ENCODE results near the gene INPP5K. TPM values are rescaled to one million over a fixed set of nuclear protein-coding genes. Genes with fewer than 3 reads are reported as not detected.
"Not testable (repeated sequence)": the region's sequence is repeated elsewhere in the genome, so short reads cannot be mapped to it uniquely, and the experiment has no call there.

Gene INPP5K
- total and polyA plus RNA-seq, 8 donors: 23.6 to 51.1 (median 27.2) TPM

DNA sequence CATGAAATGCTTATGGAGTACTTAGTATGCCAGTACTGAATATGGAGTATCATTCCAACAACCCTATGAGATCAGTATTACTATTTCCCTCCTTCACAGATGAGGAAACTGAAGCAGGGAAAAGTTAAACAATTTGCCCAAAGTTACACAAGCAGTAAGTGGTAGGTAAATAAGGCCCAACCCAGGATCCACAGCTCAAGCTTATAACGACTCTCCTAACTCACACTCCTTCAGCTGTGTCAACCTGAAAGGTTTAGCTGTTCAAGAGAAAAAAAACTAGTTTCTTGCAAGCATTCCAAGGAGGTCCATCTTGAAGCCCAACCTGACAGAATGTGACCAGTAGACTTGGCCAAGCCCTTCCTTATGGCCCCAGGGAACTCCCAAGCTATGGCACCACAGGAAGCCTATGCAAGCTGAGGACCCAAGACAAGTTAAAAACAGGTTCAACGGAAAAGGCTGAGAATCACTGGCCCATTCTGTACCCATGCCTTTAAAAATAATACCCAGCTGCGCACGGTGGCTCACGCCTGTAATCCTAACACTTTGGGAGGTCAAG is 66.9 kb downstream of the INPP5K start:
- intact Hi-C loops (cut with DNase I): no loop called here
- Histone ChIP-seq H3K27ac (peak overlapping the region; percentile 53 to 80), H3K4me3 (no peak overlapping the region), H3K27me3 (no peaks in the 10 kb centered on the region), H3K36me3 (peaks cover 0 to 51% of the 10 kb centered on the region in 2 donors), H3K4me1 (peaks cover 40 to 85% of the 10 kb centered on the region in 2 donors), H3K9me3 (no peaks in the 10 kb centered on the region)
- no peak for TF ChIP-seq CTCF (IDR thresholded peaks at IDR 0.05)
- ATAC-seq (peak; percentile 86), DNase-seq (peak in 1 of 4 donors; percentile 1)

- ATAC-seq: no peak
- Histone ChIP-seq H3K36me3 (peaks cover 0 to 57% of the 10 kb centered on the region in 2 donors), H3K27me3 (no peaks in the 10 kb centered on the region), H3K4me1 (peaks cover 25 to 61% of the 10 kb centered on the region in 2 donors), H3K9me3 (no peaks in the 10 kb centered on the region), H3K4me3 (no peak overlapping the region), H3K27ac (peak overlapping the region; percentile 14 to 80)
- no peak for TF ChIP-seq CTCF (IDR thresholded peaks at IDR 0.05)
- no peak for DNase-seq
- intact Hi-C loops (cut with DNase I): no loop called here
Observed at GRCh38 chr17:1447052-1447451, 69.4 kb downstream of the INPP5K start.

GRCh38 chr17:1446201-1446600 is 70.2 kb downstream of the INPP5K start:
- H3K9me3 ChIP-seq: no peaks in the 10 kb centered on the region
- peaks cover 19 to 54% of the 10 kb centered on the region in 2 donors for H3K4me1 ChIP-seq
- peak overlapping the region in 1 of 2 donors; percentile 80 for H3K27ac ChIP-seq
- H3K27me3 ChIP-seq: no peaks in the 10 kb centered on the region
- intact Hi-C loops (cut with DNase I): no loop called here
- no peak for ATAC-seq
- DNase-seq: no peak
- peaks cover 0 to 56% of the 10 kb centered on the region in 2 donors for H3K36me3 ChIP-seq
- TF ChIP-seq CTCF (IDR thresholded peaks at IDR 0.05): no peak
- no peak overlapping the region for H3K4me3 ChIP-seq

- peak in 1 of 4 donors; percentile 15 for DNase-seq
- peak overlapping the region in 1 of 2 donors; percentile 80 for H3K27ac ChIP-seq
- intact Hi-C loops (cut with DNase I); H3K4me3 ChIP-seq; H3K9me3 ChIP-seq; H3K27me3 ChIP-seq; ATAC-seq: not testable (repeated sequence)
- H3K36me3 ChIP-seq: peaks cover 0 to 60% of the 10 kb centered on the region in 2 donors
- H3K4me1 ChIP-seq: peaks cover 19 to 51% of the 10 kb centered on the region in 2 donors
Observed at GRCh38 chr17:1445695-1446094, 70.7 kb downstream of the INPP5K start.

Other genes starting within 250 kb of the INPP5K start
- gene BHLHA9, start 246.2 kb downstream of the INPP5K start, total RNA-seq: not detected
- gene BHLHA9, start 246.2 kb downstream of the INPP5K start, polyA plus RNA-seq (ENCODE audit: insufficient read length in 6 of 6): not detected
- not detected for gene TRARG1, start 236.9 kb downstream of the INPP5K start, total RNA-seq
- gene TRARG1, start 236.9 kb downstream of the INPP5K start, polyA plus RNA-seq (ENCODE audit: insufficient read length in 6 of 6): not detected
- 100 to 1,000 TPM; 437 to 455 TPM for gene YWHAE, start 116.4 kb downstream of the INPP5K start, total RNA-seq
- gene YWHAE, start 116.4 kb downstream of the INPP5K start, polyA plus RNA-seq (ENCODE audit: insufficient read length in 6 of 6): 100 to 1,000 TPM; 685 to 933 (median 837) TPM
- gene CRK, start 60.4 kb downstream of the INPP5K start, total RNA-seq: 10 to 100 TPM; 65.4 to 84.0 TPM
- 10 to 100 TPM; 51.0 to 61.3 (median 54.4) TPM for gene CRK, start 60.4 kb downstream of the INPP5K start, polyA plus RNA-seq (ENCODE audit: insufficient read length in 6 of 6)
- 100 to 1,000 TPM; 242 to 282 TPM for gene MYO1C, start 23.9 kb downstream of the INPP5K start, total RNA-seq
- 10 to 100 TPM; 65.5 to 96.7 (median 76.3) TPM for gene MYO1C, start 23.9 kb downstream of the INPP5K start, polyA plus RNA-seq (ENCODE audit: insufficient read length in 6 of 6)
- 10 to 100 TPM; 64.1 to 96.8 TPM for gene PITPNA, start 46.2 kb upstream of the INPP5K start, total RNA-seq
- gene PITPNA, start 46.2 kb upstream of the INPP5K start, polyA plus RNA-seq (ENCODE audit: insufficient read length in 6 of 6): 10 to 100 TPM; 58.4 to 77.7 (median 61.9) TPM
- gene SLC43A2, start 112.2 kb upstream of the INPP5K start, total RNA-seq: 10 to 100 TPM; 53.1 to 87.9 TPM
- 10 to 100 TPM; 25.6 to 30.0 (median 26.5) TPM for gene SLC43A2, start 112.2 kb upstream of the INPP5K start, polyA plus RNA-seq (ENCODE audit: insufficient read length in 6 of 6)
- 10 to 100 TPM; 24.8 to 33.0 TPM for gene SCARF1, start 129.1 kb upstream of the INPP5K start, total RNA-seq
- 10 to 100 TPM; 17.6 to 23.9 (median 19.8) TPM for gene SCARF1, start 129.1 kb upstream of the INPP5K start, polyA plus RNA-seq (ENCODE audit: insufficient read length in 6 of 6)
- gene RILP, start 133.3 kb upstream of the INPP5K start, total RNA-seq: 10 to 100 TPM; 21.2 to 34.7 TPM
- gene RILP, start 133.3 kb upstream of the INPP5K start, polyA plus RNA-seq (ENCODE audit: insufficient read length in 6 of 6): 10 to 100 TPM in 1 of 6 donors, 1 to 10 TPM in 5; 6.3 to 10.1 (median 7.0) TPM
- gene PRPF8, start 168.3 kb upstream of the INPP5K start, total RNA-seq: 100 to 1,000 TPM; 230 to 268 TPM
- gene PRPF8, start 168.3 kb upstream of the INPP5K start, polyA plus RNA-seq (ENCODE audit: insufficient read length in 6 of 6): 100 to 1,000 TPM; 298 to 364 (median 344) TPM
- 10 to 100 TPM in 1 of 2 donors, 1 to 10 TPM in 1; 7.3 to 14.4 TPM for gene TLCD2, start 193.8 kb upstream of the INPP5K start, total RNA-seq
- gene TLCD2, start 193.8 kb upstream of the INPP5K start, polyA plus RNA-seq (ENCODE audit: insufficient read length in 6 of 6): 10 to 100 TPM in 3 of 6 donors, 1 to 10 TPM in 3; 8.3 to 12.8 (median 10.4) TPM
- gene WDR81, start 208.1 kb upstream of the INPP5K start, total RNA-seq: 10 to 100 TPM; 31.8 to 44.2 TPM
- 10 to 100 TPM in 4 of 6 donors, 1 to 10 TPM in 2; 9.3 to 13.5 (median 11.0) TPM for gene WDR81, start 208.1 kb upstream of the INPP5K start, polyA plus RNA-seq (ENCODE audit: insufficient read length in 6 of 6)
- gene SERPINF2, start 226.3 kb upstream of the INPP5K start, total RNA-seq: 10 to 100 TPM in 1 of 2 donors, 1 to 10 TPM in 1; 4.2 to 32.6 TPM
- gene SERPINF2, start 226.3 kb upstream of the INPP5K start, polyA plus RNA-seq (ENCODE audit: insufficient read length in 6 of 6): 1 to 10 TPM; 2.6 to 3.7 (median 3.2) TPM
- gene SERPINF1, start 245.4 kb upstream of the INPP5K start, total RNA-seq: 100 to 1,000 TPM; 218 to 224 TPM
- gene SERPINF1, start 245.4 kb upstream of the INPP5K start, polyA plus RNA-seq (ENCODE audit: insufficient read length in 6 of 6): 10 to 100 TPM; 42.4 to 50.4 (median 46.5) TPM

Measured in left lung (tissue), 10 donors.